Lower leg skin (tissue), 4 donors: ENCODE results near the gene GNG12. TPM values are rescaled to one million over a fixed set of nuclear protein-coding genes. Genes with fewer than 3 reads are reported as not detected.

Source experiments
- DNase-seq, 2 donors: peaks; one replicate each; pipeline ENCODE4 v3.0.0-alpha.2; 2019; ENCODE audit warnings: low spot score in 2 of 2
- H3K4me3 ChIP-seq: fragments of 200-600 bp; sonication (generic); 2 replicates; pipeline ENCODE4 v1.5.1; 2017; ENCODE audit warnings: mild to moderate bottlenecking, low read depth; ENCODE audit not compliant: poor library complexity, severe bottlenecking
- POLR2A ChIP-seq, 2 donors: fragments of 450-650 bp; IDR thresholded peaks; one replicate each; pipeline ENCODE4 v1.6.1; 2016 to 2017; ENCODE audit warnings: antibody characterized with exemption in 2 of 2, mild to moderate bottlenecking in 1 of 2, moderate library complexity in 1 of 2
- WGBS, 2 donors: methylation state at CpG; one replicate each; pipeline ENCODE4 v1.1.5; 2018; 5-methylcytosine and 5-hydroxymethylcytosine counted together
- intact Hi-C: fragments of 100-400 bp; cut with DNase I; formaldehyde crosslinking; loops from one replicate; pipeline ENCODE4 v1.15.0; 2023; ENCODE audit warnings: low total_unique reads
- total RNA-seq, 4 donors: library from RNA; depleted of rRNA; stranded (reverse); fragments of >200 nt; gene quantifications; one replicate each; pipeline ENCODE4 v1.1.0, GENCODE V29; 2016
- TF ChIP-seq, protein P1 (sequence below), 3 donors: fragments of 450-650 bp; IDR thresholded peaks; one replicate each; pipeline ENCODE4 v1.5.1; 2016; ENCODE audit warnings: antibody characterized with exemption in 3 of 3, mild to moderate bottlenecking in 3 of 3, moderate library complexity in 2 of 3

Gene GNG12
- total RNA-seq, 4 donors from 2014 or later: 89.7 to 113 (median 99.2) TPM

GRCh38 chr1:67792741-67793458 is 40.4 kb downstream of the GNG12 start:
- 61 to 71% methylated on average over 1 of the region's 1 CpG for WGBS, 2 donors
- no peak for TF ChIP-seq POLR2A (IDR thresholded peaks at IDR 0.05)
- TF ChIP-seq, protein P1, sequence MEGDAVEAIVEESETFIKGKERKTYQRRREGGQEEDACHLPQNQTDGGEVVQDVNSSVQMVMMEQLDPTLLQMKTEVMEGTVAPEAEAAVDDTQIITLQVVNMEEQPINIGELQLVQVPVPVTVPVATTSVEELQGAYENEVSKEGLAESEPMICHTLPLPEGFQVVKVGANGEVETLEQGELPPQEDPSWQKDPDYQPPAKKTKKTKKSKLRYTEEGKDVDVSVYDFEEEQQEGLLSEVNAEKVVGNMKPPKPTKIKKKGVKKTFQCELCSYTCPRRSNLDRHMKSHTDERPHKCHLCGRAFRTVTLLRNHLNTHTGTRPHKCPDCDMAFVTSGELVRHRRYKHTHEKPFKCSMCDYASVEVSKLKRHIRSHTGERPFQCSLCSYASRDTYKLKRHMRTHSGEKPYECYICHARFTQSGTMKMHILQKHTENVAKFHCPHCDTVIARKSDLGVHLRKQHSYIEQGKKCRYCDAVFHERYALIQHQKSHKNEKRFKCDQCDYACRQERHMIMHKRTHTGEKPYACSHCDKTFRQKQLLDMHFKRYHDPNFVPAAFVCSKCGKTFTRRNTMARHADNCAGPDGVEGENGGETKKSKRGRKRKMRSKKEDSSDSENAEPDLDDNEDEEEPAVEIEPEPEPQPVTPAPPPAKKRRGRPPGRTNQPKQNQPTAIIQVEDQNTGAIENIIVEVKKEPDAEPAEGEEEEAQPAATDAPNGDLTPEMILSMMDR (IDR thresholded peaks at IDR 0.05): no peak
- no peak overlapping the region for H3K4me3 ChIP-seq
- intact Hi-C loops: no loop called here
- no peak for DNase-seq

DNA sequence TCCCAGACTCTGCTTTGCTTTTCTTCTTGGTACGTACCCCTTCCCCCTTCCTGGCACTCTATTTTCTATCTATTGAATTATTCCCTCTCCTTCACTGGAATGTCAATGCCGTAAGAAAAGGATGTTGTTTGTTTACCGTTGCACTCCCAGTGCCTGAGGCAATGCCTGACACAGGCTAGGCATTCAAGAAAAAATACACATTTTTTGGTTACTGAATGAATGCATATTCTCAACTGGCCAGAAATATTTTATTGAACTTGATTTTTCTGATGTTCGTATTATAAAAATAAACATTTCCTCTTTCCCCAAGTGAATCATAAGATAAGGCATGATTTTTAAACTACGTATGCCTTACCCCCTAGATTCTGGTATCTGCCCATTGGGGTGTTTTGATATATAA is 41.2 kb downstream of the GNG12 start:
- intact Hi-C loops: no loop called here
- 47 to 53% methylated on average over 5 of the region's 5 CpGs for WGBS, 2 donors
- H3K4me3 ChIP-seq: no peak overlapping the region
- TF ChIP-seq, protein P1 (IDR thresholded peaks at IDR 0.05): no peak
- TF ChIP-seq POLR2A (IDR thresholded peaks at IDR 0.05): no peak
- DNase-seq: no peak

GRCh38 chr1:67791686-67792085 is 41.6 kb downstream of the GNG12 start:
- DNase-seq: no peak
- TF ChIP-seq, protein P1 (IDR thresholded peaks at IDR 0.05): no peak
- no peak for TF ChIP-seq POLR2A (IDR thresholded peaks at IDR 0.05)
- WGBS, 2 donors: 63 to 78% methylated on average over 3 of the region's 3 CpGs
- intact Hi-C loops: no loop called here
- H3K4me3 ChIP-seq: no peak overlapping the region

GRCh38 chr1:67791261-67791660 is 42.0 kb downstream of the GNG12 start:
- H3K4me3 ChIP-seq: no peak overlapping the region
- intact Hi-C loops: no loop called here
- no peak for TF ChIP-seq POLR2A (IDR thresholded peaks at IDR 0.05)
- TF ChIP-seq, protein P1 (IDR thresholded peaks at IDR 0.05): no peak
- WGBS, 2 donors: 26 to 33% methylated on average over 1 of the region's 1 CpG
- no peak for DNase-seq

DNA sequence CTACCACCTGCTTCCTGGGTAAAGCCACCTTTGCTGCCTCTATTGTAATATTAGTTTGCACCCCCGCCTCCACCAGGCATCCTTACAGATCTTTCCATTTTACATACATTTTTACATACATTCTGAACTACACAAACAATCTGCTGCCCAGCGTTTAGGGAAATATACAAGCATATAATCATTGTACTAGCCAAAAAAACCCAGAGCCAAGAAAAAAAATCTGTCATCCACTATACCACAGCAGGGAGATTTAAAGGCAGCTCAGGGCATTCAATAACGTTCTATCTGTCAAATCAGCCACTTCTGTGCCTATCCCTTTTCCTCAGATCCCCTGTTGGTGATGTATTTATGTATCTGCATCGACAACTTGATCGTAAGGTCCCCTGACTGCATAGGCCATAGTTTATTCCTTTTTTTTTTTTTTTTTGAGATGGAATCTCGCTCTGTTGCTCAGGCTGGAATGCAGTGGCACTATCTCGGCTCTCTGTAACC is 43.0 kb downstream of the GNG12 start:
- H3K4me3 ChIP-seq: no peak overlapping the region
- 80 to 84% methylated on average over 7 of the region's 7 CpGs for WGBS, 2 donors
- no peak for DNase-seq
- TF ChIP-seq, protein P1 (IDR thresholded peaks at IDR 0.05): no peak
- TF ChIP-seq POLR2A (IDR thresholded peaks at IDR 0.05): no peak
- intact Hi-C loops: no loop called here

DNA sequence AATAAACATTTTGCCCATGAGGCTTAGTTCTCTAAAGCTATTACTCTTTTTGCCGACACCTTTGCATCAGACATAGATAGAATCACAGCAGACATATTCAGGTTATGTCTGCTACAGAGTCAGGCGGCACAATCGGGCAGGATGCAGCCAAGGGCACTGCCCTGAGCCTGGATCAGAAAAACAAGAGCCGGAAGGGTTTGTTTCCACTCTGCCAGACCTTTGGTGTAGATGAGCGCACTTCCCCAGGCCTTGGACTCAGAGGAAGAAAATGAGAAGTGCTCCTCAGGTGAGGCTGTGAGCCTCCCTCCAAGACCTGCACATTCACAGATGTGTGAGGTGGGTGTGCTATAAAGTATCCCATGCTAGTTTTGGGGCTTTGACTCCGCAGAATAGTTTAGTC is 43.7 kb downstream of the GNG12 start:
- TF ChIP-seq POLR2A (IDR thresholded peaks at IDR 0.05): no peak
- TF ChIP-seq, protein P1 (IDR thresholded peaks at IDR 0.05): no peak
- intact Hi-C loops: no loop called here
- DNase-seq: no peak
- H3K4me3 ChIP-seq: no peak overlapping the region
- WGBS, 2 donors: 68 to 73% methylated on average over 6 of the region's 6 CpGs
